ENCODE results near the gene TTC3.

TTC3 gene

DNA sequence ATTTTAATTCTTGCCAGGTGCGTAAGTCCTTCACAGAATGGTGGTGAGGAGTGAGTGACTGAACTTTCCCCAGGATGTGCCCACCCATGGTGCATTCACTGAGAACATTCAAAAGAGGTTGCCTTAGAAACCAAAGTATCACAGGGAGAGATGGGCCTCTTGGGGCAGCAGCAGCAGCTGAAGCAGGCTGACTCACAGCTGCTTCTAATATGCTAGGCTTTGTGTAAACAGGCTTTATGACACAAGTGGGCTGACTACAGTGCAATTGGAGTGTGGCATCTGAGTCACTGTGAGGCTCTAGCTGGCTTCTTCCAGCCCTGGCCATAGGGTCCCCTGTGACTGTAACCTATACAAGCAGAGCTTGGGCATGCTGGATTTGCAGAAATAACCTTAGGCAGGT, 12.8 kb upstream of the TTC3 start:
- peak; percentile 44 for DNase-seq

- DNase-seq: no peak
These were observed 11.0 kb upstream of the TTC3 start for GRCh38 chr21:37061926-37062592.

GRCh38 chr21:37062593-37062935, 10.5 kb upstream of the TTC3 start:
- DNase-seq: no peak

GRCh38 chr21:37063433-37063832, 9.6 kb upstream of the TTC3 start:
- no peak for DNase-seq

- DNase-seq: no peak
These were observed 8.2 kb upstream of the TTC3 start for GRCh38 chr21:37064841-37065240.

- no peak for DNase-seq
These were observed 7.4 kb upstream of the TTC3 start for GRCh38 chr21:37065561-37066177.

DNA sequence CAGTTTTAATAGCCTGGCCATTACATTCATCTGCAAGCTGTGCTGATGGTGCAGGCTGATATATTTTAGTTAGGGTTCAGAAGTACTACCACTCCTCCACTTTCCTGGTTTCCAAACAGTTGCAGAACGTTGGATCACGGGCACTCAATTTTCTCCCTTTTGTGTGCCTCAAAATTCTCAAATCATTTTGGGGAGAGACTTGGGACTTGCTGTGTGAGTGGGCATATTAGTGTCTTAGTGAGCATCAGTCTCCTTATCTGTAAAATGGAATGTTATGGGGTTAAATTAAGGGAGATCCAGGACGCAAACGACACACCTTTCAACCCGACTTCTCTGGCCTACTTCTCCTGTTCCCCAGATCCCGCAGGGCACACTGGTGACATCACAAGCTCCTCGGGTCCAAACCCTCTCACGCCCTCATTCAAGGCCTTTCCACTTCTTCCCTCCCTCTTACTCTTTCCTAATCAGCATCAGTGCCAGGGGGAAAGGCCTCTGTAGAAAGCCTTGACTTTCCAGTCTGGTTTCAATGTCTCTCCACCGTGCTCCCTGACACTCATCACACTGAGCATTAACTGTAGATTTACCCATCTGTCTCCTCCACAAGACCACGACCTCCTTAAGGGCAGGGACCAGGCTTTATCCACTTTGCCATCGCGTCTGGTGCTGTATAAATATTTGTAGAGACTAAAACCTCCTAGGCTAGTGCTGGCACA, 1.3 kb upstream of the TTC3 start:
- DNase-seq: peak; percentile 13

- DNase-seq: peak; percentile 74
These were observed 623 bp upstream of the TTC3 start for GRCh38 chr21:37072274-37072987.

GRCh38 chr21:37073417-37074196, 553 bp downstream of the TTC3 start:
- peak; percentile 60 for DNase-seq

DNA sequence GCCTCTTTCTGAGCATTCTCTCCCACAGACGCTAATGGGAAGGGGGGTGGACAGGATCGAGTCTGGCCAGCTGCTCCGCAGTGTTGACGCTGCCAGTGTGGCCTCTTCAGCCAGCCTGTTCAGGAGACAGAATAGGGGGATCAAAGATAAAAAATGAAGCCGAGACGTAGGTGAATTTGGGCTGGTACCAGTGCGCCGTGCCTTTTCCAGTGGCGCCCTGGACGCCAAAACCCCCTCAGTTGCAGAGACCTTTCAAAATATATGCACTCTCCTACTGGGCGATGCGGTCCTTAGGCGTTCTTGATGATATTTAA, 1.1 kb downstream of the TTC3 start:
- no peak for DNase-seq

DNA sequence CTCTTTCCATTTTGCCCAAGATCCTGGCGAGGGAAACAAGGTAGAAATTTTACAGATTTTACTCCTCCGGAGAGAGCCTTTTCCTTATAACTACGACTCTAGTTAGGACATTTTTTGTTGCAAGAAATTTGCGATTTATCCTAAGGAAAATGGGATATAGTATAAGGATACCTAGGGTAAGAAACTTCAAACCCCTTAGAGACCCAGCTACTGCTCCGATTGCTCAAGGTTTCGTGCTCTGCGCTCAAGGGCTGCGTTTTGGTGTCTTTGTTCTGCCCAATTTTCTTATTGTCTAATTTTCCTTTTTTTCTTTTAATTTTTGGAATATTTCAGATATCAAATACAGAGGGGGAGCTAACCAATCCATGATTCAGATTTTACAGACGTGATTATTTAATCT, 1.5 kb downstream of the TTC3 start:
- no peak for DNase-seq

GRCh38 chr21:37075214-37075770, 2.2 kb downstream of the TTC3 start:
- no peak for DNase-seq

- no peak for DNase-seq
These were observed 3.2 kb downstream of the TTC3 start for GRCh38 chr21:37076087-37076850.

- no peak for DNase-seq
These were observed 4.3 kb downstream of the TTC3 start for GRCh38 chr21:37077403-37077802.

GRCh38 chr21:37079211-37079824, 6.3 kb downstream of the TTC3 start:
- DNase-seq: peak; percentile 13

GRCh38 chr21:37082375-37082774, 9.3 kb downstream of the TTC3 start:
- no peak for DNase-seq

- no peak for DNase-seq
These were observed 9.9 kb downstream of the TTC3 start for GRCh38 chr21:37082856-37083528.

- DNase-seq: no peak
These were observed 12.7 kb downstream of the TTC3 start for GRCh38 chr21:37085726-37086125.

DNA sequence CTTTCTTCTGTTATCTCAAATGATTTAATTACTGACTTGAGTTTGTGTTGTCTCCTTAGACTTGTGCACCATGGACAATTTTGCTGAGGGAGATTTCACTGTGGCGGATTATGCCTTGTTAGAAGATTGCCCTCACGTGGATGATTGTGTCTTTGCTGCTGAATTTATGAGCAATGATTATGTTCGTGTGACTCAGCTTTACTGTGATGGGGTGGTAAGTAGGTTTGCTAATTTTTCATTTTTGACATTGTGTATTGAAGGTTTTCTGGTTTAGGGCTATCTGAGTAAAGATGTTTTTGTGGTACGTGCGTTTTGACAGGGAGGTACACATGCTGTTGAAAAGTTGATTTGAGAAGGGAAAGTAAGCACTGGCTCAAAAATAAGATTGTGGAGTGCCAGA, 14.1 kb downstream of the TTC3 start:
- no peak for DNase-seq

- DNase-seq: no peak
These were observed 15.2 kb downstream of the TTC3 start for GRCh38 chr21:37088186-37088735.

DNA sequence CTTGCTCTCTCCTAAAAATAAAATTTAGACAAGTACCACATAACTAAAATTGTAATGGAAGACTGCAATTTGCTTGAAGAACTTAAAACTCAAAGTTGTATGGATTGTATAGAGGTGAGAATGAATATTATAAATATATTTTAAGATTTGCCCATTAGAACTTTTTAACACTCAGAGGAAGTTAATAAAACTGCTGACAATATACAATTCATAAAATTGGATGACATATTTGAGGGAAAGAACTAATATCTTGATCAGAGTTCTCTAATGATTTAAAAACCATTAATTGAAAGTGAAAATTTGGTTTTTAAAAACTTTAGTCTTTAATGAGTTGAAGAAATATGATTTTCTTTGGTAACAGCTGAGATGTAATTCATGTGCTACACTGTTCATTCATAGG, 20.9 kb downstream of the TTC3 start:
- DNase-seq: no peak

Data from activated CD4-positive, alpha-beta T cell treated with anti-CD3 and anti-CD28 coated beads for 48 hours (primary cell).